ENCODE measurements around the gene STX1B. TPM values are rescaled to one million over a fixed set of nuclear protein-coding genes. Genes with fewer than 3 reads are reported as not detected.

Gene STX1B
- total and polyA plus RNA-seq, 2 of the 8 experiments (the other 6 are each of a cell fraction or from before 2014, with no cell fraction given) = 8.9 to 20.2 TPM

GRCh38 chr16:31020536-31020935 lies 10.1 kb upstream of the STX1B start:
- POLR2A ChIA-PET (ENCODE audit: partially characterized antibody) = no interaction called here
- no peak overlapping the region for H3K9ac ChIP-seq (replicated peaks in 1 of 4; ENCODE audit: extremely low read depth in 1 of 4, low read depth in 3 of 4, low read length in 3 of 4)
- no peak for TF ChIP-seq SIX5 (IDR thresholded peaks at IDR 0.05; ENCODE audit: low read depth, low read length)
- no peak for TF ChIP-seq ASH2L (IDR thresholded peaks at IDR 0.05; ENCODE audit: low read length)
- TF ChIP-seq BCL11A (IDR thresholded peaks at IDR 0.05; ENCODE audit: low read depth in 2 of 2, low read length in 2 of 2) = no peak
- TF ChIP-seq CTBP2 (IDR thresholded peaks at IDR 0.05; ENCODE audit: borderline replicate concordance, insufficient read depth, insufficient read length, low read length) = no peak
- no peak for TF ChIP-seq SIN3A (conservative IDR thresholded peaks at IDR 0.05 in 1 of 2, IDR thresholded peaks at IDR 0.05 in 1 of 2; ENCODE audit: low read depth in 1 of 2, low read length in 2 of 2)
- TF ChIP-seq EGR1 (IDR thresholded peaks at IDR 0.05; ENCODE audit: borderline replicate concordance, low read depth, low read length) = no peak
- TF ChIP-seq CBX8 (IDR thresholded peaks at IDR 0.05; ENCODE audit: borderline replicate concordance, low read depth, low read length) = no peak

More at GRCh38 chr16:31020536-31020935, 10.1 kb upstream of the STX1B start:
- H3K14ac ChIP-seq (ENCODE audit: insufficient read length) = no peak overlapping the region
- H2BK5ac ChIP-seq (ENCODE audit: low read depth, low read length) = no peak overlapping the region
- 73% methylated on average over 3 of the region's 3 CpGs; no CpG with 5 or more reads in 1 of the 2 experiments for WGBS, 2 experiments (ENCODE audit: extremely low coverage in 1 of 2, insufficient coverage in 1 of 2, insufficient read length in 1 of 2, insufficient replicate concordance in 2 of 2, low coverage in 1 of 2, low lambda C conversion rate in 2 of 2, missing lambda C conversion rate in 1 of 2)
- H2AK5ac ChIP-seq (ENCODE audit: low read depth, low read length) = no peak overlapping the region
- no peaks in the 10 kb centered on the region for H3K79me2 ChIP-seq (ENCODE audit: control insufficient read depth in 1 of 2, insufficient read depth in 2 of 2, low read length in 2 of 2)
- no peak overlapping the region for H2BK15ac ChIP-seq (ENCODE audit: low read length)
- no peak overlapping the region for H2BK12ac ChIP-seq (ENCODE audit: low read depth, low read length)
- no peak overlapping the region for H2AFZ ChIP-seq (ENCODE audit: low read length)
- no peak overlapping the region for H4K91ac ChIP-seq (replicated peaks; ENCODE audit: insufficient read length, low read length)
- H3K4ac ChIP-seq (replicated peaks; ENCODE audit: insufficient read length, low read depth, low read length) = no peak overlapping the region
- H3K9me3 ChIP-seq (ENCODE audit: insufficient read depth in 2 of 2, low read depth in 1 of 2, low read length in 1 of 2) = no peaks in the 10 kb centered on the region
- FAIRE-seq (no peak), DNase-seq (ENCODE audit: low read depth in 1 of 2, low spot score in 2 of 2) (no peak)
- H4K5ac ChIP-seq (ENCODE audit: insufficient read length, low read depth, low read length) = no peak overlapping the region
- no peak overlapping the region for H2BK20ac ChIP-seq (ENCODE audit: low read length)
- H3K27ac ChIP-seq (ENCODE audit: low read depth, low read length) = no peak overlapping the region
- no peak overlapping the region for H2BK120ac ChIP-seq (replicated peaks; ENCODE audit: low read depth, low read length)
- H3K56ac ChIP-seq (replicated peaks; ENCODE audit: insufficient read length, low read depth, low read length) = no peak overlapping the region
- H3K18ac ChIP-seq (ENCODE audit: extremely low read depth, low read length) = no peak overlapping the region
- H3K4me3 ChIP-seq (ENCODE audit: extremely low read depth in 1 of 4, insufficient read depth in 2 of 4, low read depth in 3 of 4, low read length in 4 of 4) = no peak overlapping the region
- H4K8ac ChIP-seq (ENCODE audit: extremely low read depth, insufficient read depth, low read length) = no peak overlapping the region
- CTCF ChIA-PET (ENCODE audit: partially characterized antibody) = no interaction called here
- H3K4me2 ChIP-seq (ENCODE audit: insufficient read depth in 1 of 2, low read depth in 2 of 2, low read length in 2 of 2) = no peak overlapping the region
- no peaks in the 10 kb centered on the region for H3K23me2 ChIP-seq (ENCODE audit: low read depth, low read length)
- no peaks in the 10 kb centered on the region for H3K79me1 ChIP-seq (ENCODE audit: low read depth, low read length)
- H3K36me3 ChIP-seq (ENCODE audit: control insufficient read depth in 2 of 4, insufficient read depth in 4 of 4, low read length in 3 of 4) = no peaks in the 10 kb centered on the region
- no peak overlapping the region for H3K23ac ChIP-seq (ENCODE audit: insufficient read length)
- no peaks in the 10 kb centered on the region for H4K20me1 ChIP-seq (replicated peaks in 1 of 2; ENCODE audit: control insufficient read depth in 1 of 2, insufficient read depth in 2 of 2, low read length in 2 of 2)
- no peaks in the 10 kb centered on the region for H3K4me1 ChIP-seq (replicated peaks in 1 of 4; ENCODE audit: control insufficient read depth in 3 of 4, insufficient read depth in 4 of 4, low read length in 3 of 4)
- H3K27me3 ChIP-seq (replicated peaks in 1 of 4; ENCODE audit: control insufficient read depth in 3 of 4, extremely low read depth in 1 of 4, insufficient read depth in 3 of 4, low read length in 3 of 4) = no peaks in the 10 kb centered on the region
